Lower leg skin (tissue), 4 donors: ENCODE measurements around the gene CAPN1. TPM values are rescaled to one million over a fixed set of nuclear protein-coding genes. Genes with fewer than 3 reads are reported as not detected.

Experiments used
- DNase-seq, 2 donors: peaks; one replicate each; pipeline ENCODE4 v3.0.0-alpha.2; 2019; ENCODE audit warnings: low spot score in 2 of 2
- H3K4me3 ChIP-seq: fragments of 200-600 bp; sonication (generic); 2 replicates; pipeline ENCODE4 v1.5.1; 2017; ENCODE audit warnings: mild to moderate bottlenecking, low read depth; ENCODE audit not compliant: poor library complexity, severe bottlenecking
- CTCF ChIP-seq, 3 donors: fragments of 450-650 bp; IDR thresholded peaks; one replicate each; pipeline ENCODE4 v1.5.1; 2016; ENCODE audit warnings: antibody characterized with exemption in 3 of 3, mild to moderate bottlenecking in 3 of 3, moderate library complexity in 2 of 3
- POLR2A ChIP-seq, 2 donors: fragments of 450-650 bp; IDR thresholded peaks; one replicate each; pipeline ENCODE4 v1.6.1; 2016 to 2017; ENCODE audit warnings: antibody characterized with exemption in 2 of 2, mild to moderate bottlenecking in 1 of 2, moderate library complexity in 1 of 2
- WGBS, 2 donors: methylation state at CpG; one replicate each; pipeline ENCODE4 v1.1.5; 2018; 5-methylcytosine and 5-hydroxymethylcytosine counted together
- intact Hi-C: fragments of 100-400 bp; cut with DNase I; formaldehyde crosslinking; loops from one replicate; pipeline ENCODE4 v1.15.0; 2023; ENCODE audit warnings: low total_unique reads
- total RNA-seq, 4 donors: library from RNA; depleted of rRNA; stranded (reverse); fragments of >200 nt; gene quantifications; one replicate each; pipeline ENCODE4 v1.1.0, GENCODE V29; 2016

Gene CAPN1
- total RNA-seq, 4 donors from 2014 or later = 284 to 464 (median 363) TPM

GRCh38 chr11:65156926-65157325 is 24.8 kb upstream of the CAPN1 start:
- WGBS, 2 donors = 81 to 92% methylated on average over 3 of the region's 3 CpGs

GRCh38 chr11:65157336-65157735 is 24.4 kb upstream of the CAPN1 start:
- no peak overlapping the region for H3K4me3 ChIP-seq
- no peak for TF ChIP-seq POLR2A (IDR thresholded peaks at IDR 0.05)
- TF ChIP-seq CTCF (IDR thresholded peaks at IDR 0.05) = no peak
- WGBS, 2 donors = 76 to 83% methylated on average over 3 of the region's 3 CpGs

More at GRCh38 chr11:65156926-65157325, 24.8 kb upstream of the CAPN1 start:
- intact Hi-C loops = no loop called here
- no peak overlapping the region for H3K4me3 ChIP-seq
- DNase-seq = no peak
- TF ChIP-seq POLR2A (IDR thresholded peaks at IDR 0.05) = no peak
- no peak for TF ChIP-seq CTCF (IDR thresholded peaks at IDR 0.05)

GRCh38 chr11:65159012-65159411 is 22.7 kb upstream of the CAPN1 start:
- DNase-seq = no peak
- intact Hi-C loops = no loop called here
- TF ChIP-seq CTCF (IDR thresholded peaks at IDR 0.05) (no peak), POLR2A (IDR thresholded peaks at IDR 0.05) (no peak)
- no peak overlapping the region for H3K4me3 ChIP-seq
- 81 to 83% methylated on average over 5 of the region's 5 CpGs for WGBS, 2 donors

More at GRCh38 chr11:65157336-65157735, 24.4 kb upstream of the CAPN1 start:
- intact Hi-C loops = no loop called here
- DNase-seq = no peak

GRCh38 chr11:65160643-65161042 is 21.1 kb upstream of the CAPN1 start:
- TF ChIP-seq POLR2A (IDR thresholded peaks at IDR 0.05) (no peak), CTCF (IDR thresholded peaks at IDR 0.05) (no peak)
- WGBS, 2 donors = 78 to 83% methylated on average over 3 of the region's 3 CpGs
- no peak for DNase-seq
- intact Hi-C loops = no loop called here
- H3K4me3 ChIP-seq = no peak overlapping the region

- no peak for DNase-seq
- H3K4me3 ChIP-seq = no peak overlapping the region
- TF ChIP-seq POLR2A (IDR thresholded peaks at IDR 0.05) = no peak
- no peak for TF ChIP-seq CTCF (IDR thresholded peaks at IDR 0.05)
- intact Hi-C loops = no loop called here
- WGBS, 2 donors = 87 to 90% methylated on average over 2 of the region's 2 CpGs
Observed at GRCh38 chr11:65163684-65164083, 18.0 kb upstream of the CAPN1 start.
